ENCODE results near the gene INO80B.
"Not testable (repeated sequence)": the region's sequence is repeated elsewhere in the genome, so short reads cannot be mapped to it uniquely, and the experiment has no call there.

The INO80B gene

DNA sequence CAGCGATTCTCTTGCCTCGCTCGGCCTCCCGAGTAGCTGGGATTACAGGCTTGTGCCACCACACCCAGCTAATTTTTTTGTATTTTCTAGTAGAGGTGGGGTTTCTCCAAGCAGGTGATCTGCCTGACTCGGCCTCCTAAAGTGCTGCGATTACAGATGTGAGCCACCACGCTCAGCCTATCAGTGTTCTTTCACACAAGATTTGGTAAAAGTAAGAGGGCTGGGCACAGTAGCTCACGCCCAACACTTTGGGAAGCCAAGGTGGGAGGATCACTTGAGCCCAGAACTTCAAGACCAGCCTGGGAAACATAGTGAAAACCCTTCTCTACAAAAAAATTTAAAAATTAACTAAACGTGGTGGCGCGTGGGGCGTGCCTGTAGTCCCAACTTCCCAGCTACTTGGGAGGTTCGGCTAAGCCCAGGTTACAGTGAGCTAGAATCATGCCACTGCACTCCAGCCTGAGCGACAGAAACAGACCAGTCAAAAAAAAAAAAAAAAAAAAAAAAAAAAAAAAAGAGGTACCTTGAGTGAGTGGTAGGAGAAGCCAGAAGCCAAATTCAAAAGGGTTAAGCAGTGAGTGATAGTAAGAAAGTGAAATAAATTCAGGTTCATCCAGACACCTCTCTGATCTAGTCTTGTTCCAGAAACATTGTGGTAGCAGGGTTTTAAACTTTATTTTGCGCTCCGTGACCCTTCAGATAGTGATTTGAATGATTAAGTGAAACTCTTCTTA, 16.6 kb downstream of the INO80B start:
- DNase-seq, result no peak
- in situ Hi-C loops (cut with MboI; ENCODE audit: low pct_unique_long_range_greater_than_20kb, low sequenced_read_pairs), result no loop called here

DNA sequence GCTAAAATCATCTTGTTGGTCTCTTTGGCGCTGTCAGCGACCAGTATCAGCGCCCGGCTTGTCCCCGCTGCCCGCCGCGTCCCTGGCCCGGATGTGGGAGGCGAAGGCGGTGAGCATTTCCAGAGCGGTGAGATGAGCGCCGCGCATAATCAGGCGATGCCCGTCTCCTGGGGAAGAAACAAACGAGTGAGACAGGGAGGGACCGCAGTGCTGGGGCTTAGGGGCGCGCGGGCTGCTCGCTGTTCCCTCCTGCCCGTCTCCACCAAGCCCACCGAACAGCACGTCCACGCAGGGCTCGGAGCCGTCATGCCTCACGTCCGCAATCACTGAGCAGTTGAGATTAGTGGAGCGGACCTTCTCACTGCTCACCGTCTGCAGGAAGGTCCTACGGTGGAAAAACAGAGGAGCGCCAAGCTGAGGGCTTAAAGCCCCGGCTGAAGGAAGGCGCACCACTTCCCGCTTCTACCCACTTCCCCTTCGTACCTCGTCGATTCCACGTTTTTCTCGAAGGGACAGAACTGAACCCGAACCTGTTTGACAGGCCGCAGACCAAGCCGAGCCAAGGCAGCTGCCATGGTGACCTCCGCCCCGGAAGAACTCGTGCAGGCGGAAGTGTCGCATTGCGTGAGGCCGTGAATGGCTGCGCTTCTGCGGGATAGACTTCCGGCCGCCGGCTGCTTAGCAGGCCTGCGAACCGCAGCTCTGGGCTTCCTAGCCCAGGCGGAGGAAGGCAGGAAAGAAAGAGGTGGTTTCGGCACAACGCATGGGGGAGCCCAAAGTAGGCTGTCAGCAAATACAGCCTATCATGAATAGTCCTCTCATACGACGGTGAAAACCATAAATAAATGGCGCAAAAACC, 17.4 kb downstream of the INO80B start, which contains the start of gene MRPL53:
Gene MRPL53 (minus strand): TSS at position 595 of the 859 bp plus-strand sequence. CDS start 20 bp downstream, at position 575.
- peak; percentile 95 for DNase-seq
- in situ Hi-C loops (cut with MboI; ENCODE audit: low pct_unique_long_range_greater_than_20kb, low sequenced_read_pairs), result no loop called here

DNA sequence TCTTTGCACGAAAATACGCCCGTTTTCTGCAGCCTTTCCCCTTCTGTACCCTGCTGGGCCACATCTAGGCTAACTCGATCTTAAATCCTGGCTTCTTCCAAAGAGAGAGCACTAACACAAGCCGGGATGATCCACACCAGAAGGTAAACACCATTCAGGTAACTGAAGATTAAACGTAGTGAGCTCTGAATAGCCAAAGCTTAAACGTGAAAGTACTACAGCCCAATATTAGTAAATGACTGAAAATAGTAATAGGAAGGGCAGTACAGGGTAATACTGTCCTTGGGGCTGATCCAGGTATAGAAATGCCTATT, 18.0 kb downstream of the INO80B start:
- no peak for DNase-seq
- in situ Hi-C loops (cut with MboI; ENCODE audit: low pct_unique_long_range_greater_than_20kb, low sequenced_read_pairs), result no loop called here

DNA sequence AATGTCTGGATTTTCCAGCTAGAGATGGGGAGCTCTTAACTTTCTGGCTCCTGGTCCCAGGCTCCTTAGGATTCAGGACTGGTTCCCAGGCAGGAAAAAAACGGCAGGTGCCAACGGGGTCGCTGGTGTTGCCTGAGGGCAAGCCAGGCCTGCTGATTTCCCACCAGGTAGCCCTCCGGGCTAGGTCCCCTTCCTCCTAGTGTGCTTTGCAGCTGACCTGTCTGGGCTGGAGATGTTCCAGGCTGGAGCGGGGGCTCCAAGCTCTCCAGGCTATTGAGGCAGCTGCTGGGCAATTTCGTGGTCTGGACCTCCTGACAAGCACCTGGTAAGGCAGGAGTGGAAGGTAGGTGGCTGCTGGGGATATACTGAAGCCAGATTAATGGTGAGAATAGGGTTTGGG, 19.6 kb downstream of the INO80B start:
- DNase-seq, result no peak
- in situ Hi-C loops (cut with MboI; ENCODE audit: low pct_unique_long_range_greater_than_20kb, low sequenced_read_pairs), result no loop called here

DNA sequence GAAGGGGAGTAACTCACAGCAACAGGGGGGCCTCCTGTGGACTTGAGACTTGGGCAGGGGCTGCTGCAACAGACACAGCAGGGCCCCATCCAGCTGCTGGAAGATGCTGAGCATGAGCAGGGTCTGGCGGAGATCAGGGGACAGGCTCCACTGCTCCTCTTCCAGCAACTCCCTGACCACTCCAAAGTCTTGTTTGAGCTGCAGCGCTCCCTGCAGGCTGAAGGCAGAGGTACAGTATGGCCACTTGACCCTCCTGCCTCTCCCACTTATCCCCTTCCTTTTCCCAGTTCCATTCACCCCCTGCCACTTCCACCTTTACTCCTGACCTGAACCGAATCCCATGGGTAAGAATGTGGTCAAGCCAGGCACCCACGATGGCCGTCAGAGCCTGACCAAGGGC, 20.0 kb downstream of the INO80B start:
- DNase-seq, result no peak
- in situ Hi-C loops (cut with MboI; ENCODE audit: low pct_unique_long_range_greater_than_20kb, low sequenced_read_pairs), result no loop called here

DNA sequence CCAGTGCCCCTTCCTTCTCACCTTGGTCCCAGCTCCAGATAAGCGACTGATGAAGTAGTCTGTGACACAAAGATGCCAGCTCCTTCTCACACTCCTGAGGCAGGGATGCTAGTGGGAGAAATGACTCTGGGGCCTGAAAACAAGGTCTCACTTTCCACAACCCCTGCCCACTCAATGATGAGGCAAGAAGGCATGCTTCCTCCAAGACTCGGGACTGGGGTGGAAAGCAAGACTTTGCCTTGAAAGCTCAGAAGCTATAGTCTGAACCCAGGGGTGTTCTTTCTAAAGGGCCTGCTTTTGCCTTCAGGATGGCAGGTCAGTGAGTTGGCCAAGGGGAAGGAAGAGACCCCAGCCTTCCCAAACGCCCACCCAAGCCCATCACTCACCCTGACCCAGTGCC, 26.5 kb downstream of the INO80B start:
- in situ Hi-C loops (cut with MboI; ENCODE audit: low pct_unique_long_range_greater_than_20kb, low sequenced_read_pairs), result loop anchor here (10.0 kb wide), 1 partner anchor 113 kb away; no protein-coding TSS in a partner anchor

DNA sequence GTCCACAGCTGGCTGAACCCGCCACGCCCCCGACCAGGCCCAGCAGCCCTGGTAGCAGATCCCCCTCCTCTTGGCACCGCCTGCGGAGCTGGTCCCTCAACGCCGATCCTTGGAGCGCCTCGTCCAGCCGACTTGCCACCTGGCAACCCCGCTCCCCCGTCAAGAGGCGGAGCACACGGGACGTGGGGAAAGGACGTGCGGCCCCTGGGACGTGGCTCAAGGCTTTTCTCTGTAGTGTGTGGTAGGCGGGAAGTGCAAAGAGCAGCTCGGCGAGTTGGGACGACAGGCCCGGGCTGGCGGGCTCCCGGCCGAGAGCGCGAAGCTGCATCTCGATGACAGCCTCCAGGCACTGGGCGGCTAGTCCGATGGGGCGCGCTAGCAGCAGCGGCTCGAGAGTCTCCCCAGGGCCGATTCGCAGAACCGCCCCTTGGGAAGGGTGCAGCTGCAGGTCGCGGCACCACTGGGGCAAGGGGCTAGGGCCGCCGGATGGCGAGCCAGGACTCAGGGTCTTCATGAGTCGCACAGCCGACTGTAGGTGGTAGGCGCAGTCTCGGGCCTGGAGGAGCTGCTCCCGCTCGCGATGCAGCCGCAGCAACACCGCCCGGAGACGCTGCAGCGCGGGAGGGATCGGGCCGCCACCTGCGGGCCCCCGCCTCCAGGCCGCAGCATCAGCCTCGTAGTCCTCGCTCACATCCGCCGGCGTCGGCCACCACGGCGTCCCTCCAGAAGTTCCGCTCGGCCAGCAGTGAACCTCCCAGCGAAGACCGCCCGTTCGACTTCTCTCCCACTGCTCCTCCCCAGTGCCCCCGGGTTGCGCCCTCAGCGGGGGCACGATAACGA, 27.3 kb downstream of the INO80B start:
- in situ Hi-C loops (cut with MboI; ENCODE audit: low pct_unique_long_range_greater_than_20kb, low sequenced_read_pairs), result loop anchor here (10.0 kb wide), 1 partner anchor 113 kb away; no protein-coding TSS in a partner anchor
- no peak for DNase-seq

More for the DNA sequence above, 26.5 kb downstream of the INO80B start:
- no peak for DNase-seq

DNA sequence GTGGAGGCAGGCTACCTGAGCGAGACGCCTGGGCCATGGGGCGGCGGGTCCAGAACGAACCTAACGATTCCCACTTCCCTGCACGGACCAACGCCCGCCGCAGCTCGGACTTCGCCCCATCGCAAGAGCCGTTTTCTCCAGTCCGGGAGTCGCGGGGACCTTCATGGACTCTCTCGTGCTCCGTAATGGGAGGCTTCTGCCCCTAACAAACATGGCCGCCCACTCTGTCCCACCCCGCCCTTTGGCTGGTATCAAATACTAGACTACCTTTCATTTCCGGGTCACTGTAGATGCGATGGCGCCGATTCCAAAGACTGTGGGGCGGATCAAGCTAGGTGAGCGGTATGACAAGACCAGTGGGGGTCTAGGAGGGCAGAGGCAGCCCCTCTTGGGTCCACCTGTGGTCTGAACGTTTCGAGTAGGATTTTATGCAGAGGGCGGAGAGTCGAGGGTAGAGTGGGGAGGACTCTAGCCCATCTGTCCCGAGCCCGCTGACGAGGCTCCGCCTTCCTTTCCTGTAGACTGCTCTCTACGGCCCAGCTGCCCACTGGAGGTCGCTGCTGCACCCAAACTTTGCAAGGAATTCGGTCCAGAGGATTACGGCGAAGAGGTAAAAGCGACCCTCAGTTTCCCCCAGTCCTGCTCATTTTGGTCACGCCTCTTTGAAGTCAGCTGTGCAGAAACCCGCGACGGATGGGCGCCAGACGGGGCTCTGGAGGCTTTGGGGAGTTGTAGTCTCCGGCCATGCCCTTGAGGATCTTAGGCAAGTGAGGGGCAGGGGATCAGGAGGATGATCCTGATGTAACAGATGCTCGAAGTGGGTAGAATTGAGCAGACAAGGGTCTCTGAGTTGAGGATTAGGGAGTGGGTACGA, 28.2 kb downstream of the INO80B start, which contains the start of the genes CCDC142 and TTC31:
Gene CCDC142 (minus strand): TSS at position 198 of the 874 bp plus-strand sequence. CDS start 161 bp downstream, at position 37.
Gene TTC31 (plus strand): TSS at position 281 of the 874 bp plus-strand sequence. CDS start 15 bp downstream, at position 296.
- DNase-seq, result peak; percentile 96
- in situ Hi-C loops (cut with MboI; ENCODE audit: low pct_unique_long_range_greater_than_20kb, low sequenced_read_pairs), result loop anchor here (10.0 kb wide), 1 partner anchor 112 kb away; no protein-coding TSS in a partner anchor

DNA sequence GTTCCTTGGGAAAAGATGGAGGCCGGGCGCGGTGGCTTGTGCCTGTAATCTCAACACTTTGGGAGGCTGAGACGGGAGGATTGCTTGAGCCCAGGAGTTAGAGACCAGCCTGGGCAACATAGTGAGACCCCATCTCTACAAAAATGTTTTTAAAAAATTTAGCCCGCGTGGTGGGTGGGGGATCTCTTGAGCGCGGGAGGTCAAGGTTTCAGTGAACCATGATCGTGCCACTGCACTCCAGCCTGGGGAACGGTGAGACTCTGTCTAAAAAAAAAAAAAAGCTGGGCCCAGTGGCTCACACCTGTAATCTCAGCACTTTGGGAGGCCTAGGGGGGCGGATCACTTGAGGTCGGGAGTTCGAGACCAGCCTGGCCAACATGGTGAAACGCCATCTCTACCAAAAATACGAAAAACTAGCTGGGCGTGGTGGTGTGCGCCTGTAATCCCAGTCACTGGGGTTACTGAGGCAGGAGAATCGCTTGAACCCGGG, 28.8 kb downstream of the INO80B start:
- DNase-seq, result not testable (repeated sequence)
- in situ Hi-C loops (cut with MboI; ENCODE audit: low pct_unique_long_range_greater_than_20kb, low sequenced_read_pairs), result loop anchor here (10.0 kb wide), 1 partner anchor 111 kb away; no protein-coding TSS in a partner anchor

DNA sequence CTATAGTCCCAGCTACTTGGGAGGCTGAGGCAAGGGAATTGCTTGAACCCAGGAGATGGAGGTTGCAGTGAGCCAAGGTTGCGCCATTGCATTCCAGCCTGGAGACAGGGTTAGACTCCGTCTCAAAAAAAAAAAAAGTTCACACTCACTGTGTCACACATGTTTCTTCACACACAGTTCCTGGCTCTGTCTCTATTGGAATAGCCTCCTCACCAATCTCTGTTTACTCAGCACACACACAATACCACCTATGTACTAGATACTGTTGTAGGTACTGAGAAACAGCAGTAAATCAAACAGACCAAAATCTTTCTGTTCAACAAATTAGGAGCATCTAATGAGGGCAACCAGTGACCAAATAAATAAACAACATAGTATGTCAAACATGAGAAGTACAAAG, 31.3 kb downstream of the INO80B start:
- in situ Hi-C loops (cut with MboI; ENCODE audit: low pct_unique_long_range_greater_than_20kb, low sequenced_read_pairs), result loop anchor here (10.0 kb wide), 1 partner anchor 109 kb away; no protein-coding TSS in a partner anchor
- DNase-seq, result no peak

DNA sequence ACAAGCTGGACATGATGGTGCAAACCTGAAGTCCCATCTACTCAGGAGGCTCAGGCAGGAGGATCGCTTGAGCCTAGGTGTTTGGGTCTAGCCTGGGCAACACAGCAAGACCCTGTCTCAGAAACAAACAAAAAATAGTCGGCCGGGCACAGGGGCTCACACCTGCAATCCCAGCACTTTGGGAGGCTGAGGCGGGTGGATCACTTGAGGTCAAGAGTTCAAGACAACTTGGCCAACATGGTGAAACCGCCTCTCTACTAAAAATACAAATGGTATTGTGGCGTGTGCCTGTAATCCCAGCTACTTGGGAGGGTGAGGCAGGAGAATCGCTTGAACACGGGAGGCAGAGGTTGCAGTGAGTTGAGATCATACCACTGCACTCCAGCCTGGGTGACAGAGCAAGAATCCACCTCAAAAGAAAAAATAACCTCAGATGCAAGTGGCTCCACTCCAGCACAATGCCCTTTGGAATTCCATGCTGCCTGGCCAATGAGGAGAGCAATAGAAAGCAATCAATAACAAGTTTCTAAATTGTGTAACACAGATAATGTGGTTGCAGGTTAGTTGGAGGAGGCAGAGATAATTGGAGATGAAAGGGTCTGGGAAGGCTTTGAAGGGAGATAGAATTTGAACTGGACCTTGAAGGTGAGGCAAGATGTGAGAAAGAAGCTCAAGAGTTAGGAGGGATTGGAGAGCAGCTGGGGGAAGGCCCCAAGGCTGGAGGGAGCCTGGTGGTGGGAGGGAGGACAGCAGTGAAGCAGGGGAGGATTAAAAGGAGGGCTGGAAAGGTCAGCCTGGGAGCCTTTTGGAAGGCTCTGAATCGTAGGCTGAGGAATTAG, 34.0 kb downstream of the INO80B start:
- in situ Hi-C loops (cut with MboI; ENCODE audit: low pct_unique_long_range_greater_than_20kb, low sequenced_read_pairs), result loop anchor here (10.0 kb wide), 1 partner anchor 106 kb away; no protein-coding TSS in a partner anchor

DNA sequence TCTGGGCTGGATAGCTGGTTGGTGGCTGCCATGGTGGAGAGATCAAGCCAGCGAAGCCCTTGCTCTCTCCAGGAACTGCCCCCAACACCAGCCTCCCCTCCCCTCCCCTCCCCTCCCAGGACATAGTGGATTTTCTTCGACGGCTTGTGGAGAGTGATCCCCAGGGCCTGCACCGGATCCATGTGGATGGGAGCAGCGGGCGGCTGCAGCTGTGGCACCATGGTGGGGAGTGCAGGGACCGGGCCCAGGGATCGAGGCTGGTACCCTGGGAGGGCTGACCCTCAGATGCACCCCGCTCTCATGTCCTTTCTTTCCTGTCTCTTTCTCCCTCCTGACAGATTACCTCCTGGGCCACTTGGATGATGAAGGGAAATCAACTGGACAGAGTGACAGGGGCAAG, 35.0 kb downstream of the INO80B start:
- in situ Hi-C loops (cut with MboI; ENCODE audit: low pct_unique_long_range_greater_than_20kb, low sequenced_read_pairs), result loop anchor here (10.0 kb wide), 1 partner anchor 105 kb away; no protein-coding TSS in a partner anchor
- no peak for DNase-seq

More for the DNA sequence above, 34.0 kb downstream of the INO80B start:
- no peak for DNase-seq

DNA sequence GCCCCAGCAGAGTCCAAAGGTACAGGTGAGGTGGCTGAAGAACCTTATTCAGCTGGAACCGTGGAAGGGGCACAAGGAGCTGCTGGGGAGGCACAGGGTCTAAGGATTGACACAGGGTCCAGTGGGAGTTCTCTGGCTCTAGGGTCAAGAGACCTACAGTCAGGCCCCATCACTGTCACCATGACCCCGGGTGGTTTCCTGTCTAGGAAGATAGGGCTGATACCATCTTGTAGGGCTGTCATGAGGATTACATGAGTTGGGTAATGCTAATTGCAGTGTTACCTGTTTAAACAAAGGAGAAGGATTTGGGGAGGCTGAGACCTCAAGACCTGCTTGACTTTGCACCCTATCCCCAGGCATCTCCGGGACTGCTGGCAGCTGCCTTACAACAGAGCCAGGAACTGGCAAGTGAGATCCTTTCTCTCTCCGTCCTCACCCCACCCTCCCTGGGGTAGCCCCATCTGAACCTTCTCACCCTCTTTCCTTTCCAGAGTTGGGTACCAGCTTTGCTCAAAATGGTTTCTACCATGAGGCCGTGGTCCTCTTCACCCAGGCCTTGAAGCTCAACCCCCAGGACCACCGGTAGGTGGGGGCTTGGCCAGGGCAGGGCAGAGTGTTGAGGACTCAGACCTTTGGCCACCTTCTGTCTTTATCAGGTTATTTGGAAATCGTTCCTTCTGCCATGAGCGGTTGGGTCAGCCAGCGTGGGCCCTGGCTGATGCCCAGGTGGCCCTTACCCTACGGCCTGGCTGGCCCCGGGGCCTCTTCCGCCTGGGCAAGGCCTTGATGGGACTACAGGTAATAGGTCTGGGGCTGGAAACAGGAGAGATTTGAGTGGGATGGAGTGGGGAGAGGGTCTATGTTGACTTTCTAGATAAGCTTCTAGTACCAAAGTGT, 37.0 kb downstream of the INO80B start:
- DNase-seq, result no peak
- in situ Hi-C loops (cut with MboI; ENCODE audit: low pct_unique_long_range_greater_than_20kb, low sequenced_read_pairs), result no loop called here

DNA sequence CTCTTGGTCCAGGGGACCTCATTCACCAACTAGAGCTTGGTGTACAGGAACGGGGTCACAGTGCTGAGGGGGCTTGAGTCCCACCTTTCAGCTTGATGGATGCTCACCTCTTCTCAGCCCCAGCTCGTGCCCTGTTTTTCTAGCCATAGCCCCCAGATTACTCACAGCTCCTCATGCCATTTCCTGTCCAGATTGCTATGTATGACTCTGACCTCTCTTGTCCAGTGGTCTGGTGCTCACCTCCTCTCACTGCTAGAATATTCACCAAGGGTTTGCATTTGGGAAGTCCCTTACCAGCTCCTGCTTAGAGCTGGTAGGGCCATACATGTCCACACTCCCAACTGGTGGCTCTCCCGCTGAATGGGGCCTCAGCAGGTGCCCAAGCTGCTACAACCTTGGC, 38.7 kb downstream of the INO80B start:
- in situ Hi-C loops (cut with MboI; ENCODE audit: low pct_unique_long_range_greater_than_20kb, low sequenced_read_pairs), result no loop called here
- no peak for DNase-seq

DNA sequence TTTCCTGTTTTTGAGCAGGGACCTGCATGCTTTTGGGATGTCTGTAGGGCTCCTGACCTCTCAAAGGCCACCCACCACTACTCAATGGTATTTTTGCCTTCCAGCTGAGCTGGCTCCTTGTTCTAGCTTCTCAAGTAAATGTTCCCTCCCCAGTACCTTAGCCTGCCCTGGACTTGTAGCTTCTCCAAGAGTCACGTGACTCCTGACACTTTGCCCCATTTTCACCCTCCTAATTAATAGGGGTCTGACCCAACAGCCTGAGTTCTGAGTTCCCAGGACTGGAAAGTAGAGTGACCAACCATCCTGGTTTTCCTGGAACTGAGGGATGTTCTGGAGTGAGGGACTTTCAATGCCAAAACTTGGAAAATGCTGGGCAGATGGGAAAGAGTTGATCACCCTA, 40.6 kb downstream of the INO80B start:
- no peak for DNase-seq
- in situ Hi-C loops (cut with MboI; ENCODE audit: low pct_unique_long_range_greater_than_20kb, low sequenced_read_pairs), result no loop called here
